Measurements from ENCODE around the gene ORAI1. TPM values are rescaled to one million over a fixed set of nuclear protein-coding genes. Genes with fewer than 3 reads are reported as not detected.
A peak's percentile ranks its signal among the peaks of the same experiment; 100 is the strongest.
"Not testable (repeated sequence)": the region's sequence is repeated elsewhere in the genome, so short reads cannot be mapped to it uniquely, and the experiment has no call there.

ORAI1 gene
- total RNA-seq, 1 donor = 12.5 TPM

DNA sequence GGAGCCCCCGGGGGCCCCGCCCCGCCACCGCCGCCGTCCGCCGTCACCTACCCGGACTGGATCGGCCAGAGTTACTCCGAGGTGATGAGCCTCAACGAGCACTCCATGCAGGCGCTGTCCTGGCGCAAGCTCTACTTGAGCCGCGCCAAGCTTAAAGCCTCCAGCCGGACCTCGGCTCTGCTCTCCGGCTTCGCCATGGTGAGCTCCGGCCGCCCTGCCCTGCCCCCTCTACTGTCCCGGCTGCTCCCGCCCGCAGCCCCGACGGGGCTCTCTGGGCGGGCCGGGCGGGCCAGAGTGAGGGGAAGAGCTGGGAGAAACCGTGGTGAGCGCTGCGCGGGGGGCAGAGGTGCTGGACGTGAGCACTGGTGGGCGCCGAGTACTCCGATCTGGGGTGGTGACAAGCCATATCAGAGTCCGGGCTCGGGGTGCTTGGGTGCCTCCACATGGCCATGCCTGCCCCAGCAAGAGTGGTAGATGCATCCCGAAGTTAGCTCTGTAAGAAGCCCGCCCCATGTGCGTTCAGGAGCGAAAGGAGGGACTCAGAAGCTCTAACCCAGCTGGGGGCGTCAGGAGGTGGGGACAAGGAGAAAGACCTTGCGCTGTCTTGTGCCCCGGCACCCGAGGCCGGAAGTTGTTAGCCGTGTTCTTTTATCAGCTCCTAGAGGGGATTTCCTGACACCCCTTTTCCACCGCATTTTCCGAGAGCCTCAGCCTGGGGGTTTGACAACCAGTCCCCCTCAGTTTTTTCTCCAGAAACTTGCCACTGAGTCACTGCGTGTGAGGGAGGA is 717 bp downstream of the ORAI1 start:
- H3K4me3 ChIP-seq (ENCODE audit: low read depth, low read length) = peak overlapping the region; percentile 77
- DNase-seq (ENCODE audit: low read depth) = peak; percentile 73
- TF ChIP-seq, protein P1, sequence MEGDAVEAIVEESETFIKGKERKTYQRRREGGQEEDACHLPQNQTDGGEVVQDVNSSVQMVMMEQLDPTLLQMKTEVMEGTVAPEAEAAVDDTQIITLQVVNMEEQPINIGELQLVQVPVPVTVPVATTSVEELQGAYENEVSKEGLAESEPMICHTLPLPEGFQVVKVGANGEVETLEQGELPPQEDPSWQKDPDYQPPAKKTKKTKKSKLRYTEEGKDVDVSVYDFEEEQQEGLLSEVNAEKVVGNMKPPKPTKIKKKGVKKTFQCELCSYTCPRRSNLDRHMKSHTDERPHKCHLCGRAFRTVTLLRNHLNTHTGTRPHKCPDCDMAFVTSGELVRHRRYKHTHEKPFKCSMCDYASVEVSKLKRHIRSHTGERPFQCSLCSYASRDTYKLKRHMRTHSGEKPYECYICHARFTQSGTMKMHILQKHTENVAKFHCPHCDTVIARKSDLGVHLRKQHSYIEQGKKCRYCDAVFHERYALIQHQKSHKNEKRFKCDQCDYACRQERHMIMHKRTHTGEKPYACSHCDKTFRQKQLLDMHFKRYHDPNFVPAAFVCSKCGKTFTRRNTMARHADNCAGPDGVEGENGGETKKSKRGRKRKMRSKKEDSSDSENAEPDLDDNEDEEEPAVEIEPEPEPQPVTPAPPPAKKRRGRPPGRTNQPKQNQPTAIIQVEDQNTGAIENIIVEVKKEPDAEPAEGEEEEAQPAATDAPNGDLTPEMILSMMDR (IDR thresholded peaks at IDR 0.05; ENCODE audit: insufficient read depth, low read depth, low read length) = peak; percentile 9

DNA sequence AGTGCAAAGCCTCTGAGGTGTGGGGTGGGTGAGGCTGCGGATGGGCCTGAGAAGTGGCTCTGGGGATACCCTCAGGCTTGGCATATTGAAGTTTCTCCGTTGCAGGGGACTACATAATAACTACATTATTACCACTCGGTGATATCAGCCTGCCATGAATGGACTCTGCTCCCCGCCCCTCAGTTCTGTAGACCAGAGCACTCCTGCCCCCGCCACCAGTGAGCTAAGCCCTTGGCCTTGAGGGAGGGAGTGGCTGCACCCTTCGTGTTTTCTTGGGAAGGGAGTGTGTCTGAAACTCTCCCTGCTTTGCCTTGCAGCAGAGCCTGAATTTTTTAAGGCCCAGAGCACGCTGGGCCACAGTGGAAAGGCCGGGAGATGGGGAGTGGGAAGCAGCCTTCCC is 1.7 kb downstream of the ORAI1 start:
- TF ChIP-seq, protein P1 (IDR thresholded peaks at IDR 0.05; ENCODE audit: insufficient read depth, low read depth, low read length) = no peak
- peak overlapping the region; percentile 77 for H3K4me3 ChIP-seq (ENCODE audit: low read depth, low read length)
- peak; percentile 28 for DNase-seq (ENCODE audit: low read depth)

DNA sequence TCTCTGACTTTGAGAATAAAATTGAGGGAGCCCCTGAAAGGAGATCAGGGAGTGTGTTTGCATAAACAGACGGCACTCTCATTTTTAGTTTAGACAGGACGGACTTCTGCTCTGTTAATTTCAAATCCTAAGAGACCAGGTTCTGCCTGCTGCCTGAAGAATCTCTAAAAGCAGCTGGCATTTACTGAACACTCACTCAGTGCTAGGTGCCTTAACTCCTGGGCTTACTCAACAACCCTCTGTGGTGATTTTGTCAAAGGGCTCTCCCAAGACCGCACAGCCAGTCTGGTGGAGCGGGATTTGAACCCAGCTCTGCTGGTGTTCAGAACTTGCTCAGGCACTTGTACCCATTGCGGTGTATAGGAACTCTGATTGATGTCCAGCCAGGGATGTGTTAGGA is 2.2 kb downstream of the ORAI1 start:
- H3K4me3 ChIP-seq (ENCODE audit: low read depth, low read length) = peak overlapping the region; percentile 77
- no peak for DNase-seq (ENCODE audit: low read depth)
- TF ChIP-seq, protein P1 (IDR thresholded peaks at IDR 0.05; ENCODE audit: insufficient read depth, low read depth, low read length) = no peak

DNA sequence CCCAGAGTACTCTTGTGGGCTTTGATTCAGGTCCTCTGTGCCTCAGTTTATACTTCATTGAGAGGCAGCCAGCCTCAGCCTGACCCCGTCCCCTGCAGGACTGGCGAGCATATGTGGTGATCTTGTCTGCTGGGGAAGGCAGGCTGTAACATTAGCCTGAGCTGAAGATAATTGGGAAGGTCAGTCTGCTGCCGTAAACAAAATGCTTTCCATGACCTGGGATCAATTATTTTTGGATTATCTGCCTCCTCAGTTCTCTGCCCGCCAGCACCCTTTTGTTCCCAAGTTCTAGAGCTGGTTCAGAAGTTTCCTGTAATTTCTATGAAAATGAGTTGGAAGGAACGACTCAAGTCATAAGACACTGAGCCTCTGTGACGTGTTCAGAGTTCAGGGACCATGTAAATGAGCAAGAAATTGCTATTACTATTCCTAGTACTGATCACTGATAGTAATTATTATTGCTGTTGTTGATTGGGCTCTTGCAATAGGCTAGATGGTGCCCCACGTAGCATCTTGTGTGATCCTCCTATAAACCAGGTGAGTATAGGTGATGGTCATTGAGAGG is 4.5 kb downstream of the ORAI1 start:
- TF ChIP-seq, protein P1 (IDR thresholded peaks at IDR 0.05; ENCODE audit: insufficient read depth, low read depth, low read length) = no peak
- no peak for DNase-seq (ENCODE audit: low read depth)
- no peak overlapping the region for H3K4me3 ChIP-seq (ENCODE audit: low read depth, low read length)

DNA sequence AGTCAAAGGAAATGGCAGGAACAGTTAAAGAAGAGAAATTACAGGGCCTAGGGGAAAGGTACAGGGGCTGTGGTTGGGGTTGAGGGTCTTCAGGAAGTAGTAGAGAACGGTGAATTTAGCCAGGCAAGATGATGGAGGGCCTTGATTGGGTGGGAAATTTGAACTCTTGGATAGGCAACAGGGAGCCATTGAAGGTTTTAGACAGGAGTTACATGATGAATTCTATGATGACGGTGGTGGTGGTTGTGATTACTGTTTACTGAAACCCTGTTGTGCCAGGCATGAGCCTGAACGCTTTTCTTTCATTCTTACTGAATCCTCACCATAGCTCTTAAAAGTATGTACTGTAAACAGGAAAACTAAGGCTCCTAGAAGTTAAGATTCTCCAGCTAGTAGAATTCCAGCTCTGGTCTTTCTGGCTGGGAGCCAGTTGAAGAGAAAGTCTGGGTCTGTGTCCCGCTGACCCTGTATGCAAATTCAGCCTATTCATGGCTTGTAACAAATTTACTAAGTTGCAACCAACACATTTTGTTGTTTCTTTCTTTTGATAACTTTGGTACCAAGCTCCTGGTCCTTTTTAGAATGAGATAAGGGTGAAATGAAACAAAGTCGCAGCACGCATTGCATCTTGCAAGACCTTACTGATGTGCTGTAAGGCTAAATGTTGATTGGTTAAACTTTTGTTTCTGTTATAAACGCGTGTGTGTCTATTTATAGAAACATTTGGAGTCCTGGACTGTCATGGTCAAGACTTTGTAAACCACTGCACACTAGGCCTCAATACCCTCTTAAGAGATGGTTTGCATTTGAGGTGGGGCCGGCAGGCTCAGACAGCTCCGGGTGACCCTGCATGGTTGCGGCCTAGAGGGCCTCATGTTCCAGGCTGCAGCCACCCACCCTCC is 6.0 kb downstream of the ORAI1 start:
- DNase-seq (ENCODE audit: low read depth) = peak; percentile 69
- H3K4me3 ChIP-seq (ENCODE audit: low read depth, low read length) = no peak overlapping the region
- TF ChIP-seq, protein P1 (IDR thresholded peaks at IDR 0.05; ENCODE audit: insufficient read depth, low read depth, low read length) = no peak

DNA sequence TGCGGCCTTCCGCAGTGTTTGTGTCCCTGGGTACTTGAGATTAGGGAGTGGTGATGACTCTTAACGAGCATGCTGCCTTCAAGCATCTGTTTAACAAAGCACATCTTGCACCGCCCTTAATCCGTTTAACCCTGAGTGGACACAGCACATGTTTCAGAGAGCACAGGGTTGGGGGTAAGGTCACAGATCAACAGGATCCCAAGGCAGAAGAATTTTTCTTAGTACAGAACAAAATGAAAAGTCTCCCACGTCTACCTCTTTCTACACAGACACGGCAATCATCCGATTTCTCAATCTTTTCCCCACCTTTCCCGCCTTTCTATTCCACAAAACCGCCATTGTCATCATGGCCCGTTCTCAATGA is 7.5 kb downstream of the ORAI1 start:
- not testable (repeated sequence) for DNase-seq (ENCODE audit: low read depth); H3K4me3 ChIP-seq (ENCODE audit: low read depth, low read length)

DNA sequence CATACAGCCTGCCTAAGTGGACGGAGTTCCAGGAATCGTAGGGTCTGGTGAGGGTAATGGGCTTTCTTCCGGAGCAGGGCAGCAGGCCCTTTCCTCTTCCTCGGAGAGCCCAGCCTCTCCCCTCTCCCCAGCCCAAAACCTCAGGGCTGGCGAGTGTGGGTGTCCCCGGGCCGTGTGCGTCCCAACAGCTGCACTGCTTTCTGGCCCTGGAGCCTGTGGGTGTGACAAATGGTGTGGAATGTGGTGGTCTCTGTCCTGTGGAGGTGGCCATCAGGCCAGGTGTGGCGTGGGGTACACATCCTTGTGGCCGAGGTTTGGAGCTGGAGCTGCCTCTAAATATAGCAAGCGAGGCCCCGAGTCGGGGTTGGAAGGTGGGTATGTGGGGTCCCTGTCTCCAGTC is 8.5 kb downstream of the ORAI1 start:
- no peak overlapping the region for H3K4me3 ChIP-seq (ENCODE audit: low read depth, low read length)
- no peak for DNase-seq (ENCODE audit: low read depth)
- TF ChIP-seq, protein P1 (IDR thresholded peaks at IDR 0.05; ENCODE audit: insufficient read depth, low read depth, low read length) = no peak
